Colon (tissue), 2 donors: ENCODE measurements around the gene ECM1.

ENCODE experiments used
- FAIRE-seq: peaks from 2 replicates; lab custom pipeline; 2012; peaks lifted over from hg19 to GRCh38; lab: Jason Lieb, UNC
- donor health status: control.
- donor health status: control.

Gene ECM1

DNA sequence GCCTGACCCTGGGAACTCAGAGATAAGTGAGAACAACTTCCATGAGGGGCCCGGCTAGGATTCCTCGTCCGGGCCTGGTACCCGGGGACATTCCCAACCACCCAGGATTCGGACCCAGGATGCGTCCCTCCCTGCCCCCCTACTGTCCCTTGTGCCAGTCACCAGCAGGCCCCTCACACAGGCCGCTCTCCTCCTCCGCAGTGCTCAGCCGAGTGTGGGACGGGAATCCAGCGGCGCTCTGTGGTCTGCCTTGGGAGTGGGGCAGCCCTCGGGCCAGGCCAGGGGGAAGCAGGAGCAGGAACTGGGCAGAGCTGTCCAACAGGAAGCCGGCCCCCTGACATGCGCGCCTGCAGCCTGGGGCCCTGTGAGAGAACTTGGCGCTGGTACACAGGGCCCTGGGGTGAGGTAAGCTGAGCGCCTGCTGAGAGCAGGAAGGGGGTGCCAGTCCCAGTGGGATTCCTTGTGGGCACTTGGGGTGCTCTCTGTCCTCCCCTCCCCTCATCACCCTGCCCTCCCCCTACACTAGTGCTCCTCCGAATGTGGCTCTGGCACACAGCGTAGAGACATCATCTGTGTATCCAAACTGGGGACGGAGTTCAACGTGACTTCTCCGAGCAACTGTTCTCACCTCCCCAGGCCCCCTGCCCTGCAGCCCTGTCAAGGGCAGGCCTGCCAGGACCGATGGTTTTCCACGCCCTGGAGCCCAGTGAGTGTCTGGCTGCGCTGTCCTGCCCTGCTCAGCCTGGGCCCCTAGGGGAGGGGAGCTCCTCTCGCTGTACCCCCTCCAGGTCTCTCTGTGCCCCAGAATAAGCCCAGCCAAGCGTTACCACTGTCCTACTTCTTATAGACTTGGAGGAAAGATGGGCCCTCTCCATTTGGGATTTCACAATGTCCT, 51.1 kb downstream of the ECM1 start:
- no peak for FAIRE-seq

GRCh38 chr1:150559656-150560010, 51.7 kb downstream of the ECM1 start:
- no peak for FAIRE-seq

DNA sequence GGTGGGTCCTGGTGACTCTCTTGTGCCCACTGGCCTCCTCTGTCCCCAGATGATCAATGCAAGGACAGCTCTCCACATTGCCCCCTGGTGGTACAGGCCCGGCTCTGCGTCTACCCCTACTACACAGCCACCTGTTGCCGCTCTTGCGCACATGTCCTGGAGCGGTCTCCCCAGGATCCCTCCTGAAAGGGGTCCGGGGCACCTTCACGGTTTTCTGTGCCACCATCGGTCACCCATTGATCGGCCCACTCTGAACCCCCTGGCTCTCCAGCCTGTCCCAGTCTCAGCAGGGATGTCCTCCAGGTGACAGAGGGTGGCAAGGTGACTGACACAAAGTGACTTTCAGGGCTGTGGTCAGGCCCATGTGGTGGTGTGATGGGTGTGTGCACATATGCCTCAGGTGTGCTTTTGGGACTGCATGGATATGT, 52.1 kb downstream of the ECM1 start:
- FAIRE-seq: no peak

DNA sequence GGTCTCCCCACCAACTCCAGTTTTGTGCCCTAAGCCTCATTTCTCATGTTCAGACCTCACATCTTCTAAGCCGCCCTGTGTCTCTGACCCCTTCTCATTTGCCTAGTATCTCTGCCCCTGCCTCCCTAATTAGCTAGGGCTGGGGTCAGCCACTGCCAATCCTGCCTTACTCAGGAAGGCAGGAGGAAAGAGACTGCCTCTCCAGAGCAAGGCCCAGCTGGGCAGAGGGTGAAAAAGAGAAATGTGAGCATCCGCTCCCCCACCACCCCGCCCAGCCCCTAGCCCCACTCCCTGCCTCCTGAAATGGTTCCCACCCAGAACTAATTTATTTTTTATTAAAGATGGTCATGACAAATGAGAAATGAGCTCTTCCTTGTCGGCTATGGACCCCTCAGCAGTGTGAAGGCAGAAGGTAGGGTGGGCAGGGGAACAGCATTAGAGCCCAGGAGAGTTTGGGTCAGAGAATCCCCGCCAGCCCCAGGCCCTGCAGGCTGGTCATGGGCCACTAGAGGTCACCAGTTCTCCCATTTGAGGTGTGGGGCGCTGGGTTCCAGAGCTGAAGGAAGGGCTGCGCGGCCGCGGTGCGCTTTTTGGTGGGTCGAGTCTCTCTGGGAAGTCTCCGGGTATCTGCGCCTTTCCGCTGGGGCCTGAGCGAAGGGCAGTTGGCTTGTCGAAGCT, 52.8 kb downstream of the ECM1 start:
- FAIRE-seq: no peak

DNA sequence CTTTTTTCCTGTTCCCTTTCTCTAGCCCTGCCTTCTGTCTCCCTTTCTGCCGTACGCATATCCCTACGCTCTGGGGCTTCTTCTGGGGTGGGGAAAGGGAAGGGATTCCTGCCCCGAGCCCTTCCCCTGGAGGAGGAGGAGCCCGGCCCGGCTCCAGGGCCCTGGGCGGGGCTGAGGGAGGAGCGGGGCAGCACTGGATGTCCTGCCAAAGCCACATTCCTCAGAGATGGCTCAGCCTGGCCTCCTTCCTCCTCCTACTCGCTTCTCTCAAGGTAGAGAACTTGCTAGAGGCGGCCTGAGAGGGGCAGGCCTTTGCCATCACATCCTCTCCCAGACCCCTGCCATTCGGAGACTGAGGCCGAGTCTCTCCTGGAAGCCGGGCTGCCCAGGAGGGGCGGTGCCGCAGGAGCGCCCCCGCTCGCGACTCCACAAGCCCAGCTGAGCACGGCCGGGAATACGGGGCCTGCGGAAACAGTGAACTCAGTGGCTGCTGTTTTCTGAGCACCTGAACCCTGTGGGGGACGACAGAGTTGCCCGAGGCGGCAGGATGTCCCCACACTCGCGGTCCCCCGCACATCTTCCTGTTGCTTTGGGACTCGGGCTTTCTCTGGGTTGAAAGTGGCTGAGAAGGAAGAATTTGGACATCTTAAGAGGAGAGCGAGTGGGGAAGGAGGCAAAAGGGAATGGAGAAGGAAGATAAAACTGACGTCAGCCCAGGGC, 53.5 kb downstream of the ECM1 start:
- no peak for FAIRE-seq

DNA sequence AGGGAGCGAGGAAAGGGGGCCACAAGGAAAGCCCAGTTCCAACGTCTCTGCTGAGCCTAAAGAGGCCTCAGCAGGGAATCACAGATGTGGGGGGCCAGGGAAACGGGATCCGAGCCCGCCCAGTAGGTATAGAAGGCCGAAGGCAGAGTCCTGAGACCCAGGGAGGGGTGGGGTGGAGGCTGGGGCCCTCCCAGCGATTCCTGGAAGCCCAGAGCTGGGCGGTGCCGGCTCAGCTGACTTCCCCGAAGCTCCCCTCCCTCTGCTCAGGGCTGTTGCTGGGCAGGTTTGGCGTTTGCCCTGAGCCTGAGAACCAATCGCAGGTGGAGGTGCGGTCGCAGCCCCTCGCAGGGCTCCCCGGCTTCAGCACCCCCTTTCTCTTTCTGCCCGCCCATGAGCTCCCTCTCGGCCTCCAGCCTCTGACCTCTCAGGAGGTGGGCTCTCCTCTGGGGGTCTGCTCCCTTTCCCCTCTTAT, 54.1 kb downstream of the ECM1 start:
- no peak for FAIRE-seq

GRCh38 chr1:150562446-150563339, 54.8 kb downstream of the ECM1 start:
- no peak for FAIRE-seq
